Anterior cingulate cortex (tissue), 58 donors: ENCODE results near the gene TTC32.

Source experiments
- DNase-seq, 58 donors: peaks; one replicate each; lab custom pipeline; 2025; lab: John Stamatoyannopoulos, UW

TTC32 gene

DNA sequence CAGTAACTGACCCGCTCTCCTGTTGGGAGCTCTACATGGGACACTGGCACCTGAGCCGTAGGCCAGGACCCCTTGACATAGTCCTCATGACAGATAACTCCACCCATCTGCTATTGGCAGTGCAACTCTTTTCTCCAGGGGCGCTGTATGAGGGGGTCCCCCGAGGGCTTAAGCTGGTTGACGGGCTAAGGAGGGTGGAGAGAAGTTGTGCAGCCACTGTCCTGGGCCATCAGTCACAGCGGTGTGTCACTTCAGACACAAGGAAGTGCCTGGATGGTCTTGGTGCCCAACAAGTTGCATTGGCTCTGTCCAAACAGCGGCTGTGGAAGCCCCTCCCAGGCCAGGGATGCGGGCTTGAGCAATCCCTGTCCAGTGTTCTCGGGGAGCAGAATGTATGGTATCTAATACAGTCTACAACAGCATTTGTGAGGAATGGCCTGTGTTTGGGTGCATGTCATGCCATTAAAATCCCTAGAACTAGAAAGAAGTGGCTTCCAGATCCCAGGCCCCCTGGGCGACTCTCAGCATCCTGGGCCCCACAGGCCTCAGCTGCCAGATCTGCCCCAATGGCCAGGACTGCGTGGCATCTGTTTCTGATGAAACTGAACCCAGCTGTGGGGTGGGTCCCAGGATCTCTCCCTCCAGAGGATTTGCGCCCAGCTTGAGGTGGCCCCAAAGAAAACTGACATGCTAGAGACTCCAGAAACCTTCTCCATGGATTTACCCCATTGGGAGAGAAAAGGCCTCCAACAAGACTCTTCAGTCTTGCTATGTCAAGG lies 23.3 kb downstream of the TTC32 start:
- no peak for DNase-seq

DNA sequence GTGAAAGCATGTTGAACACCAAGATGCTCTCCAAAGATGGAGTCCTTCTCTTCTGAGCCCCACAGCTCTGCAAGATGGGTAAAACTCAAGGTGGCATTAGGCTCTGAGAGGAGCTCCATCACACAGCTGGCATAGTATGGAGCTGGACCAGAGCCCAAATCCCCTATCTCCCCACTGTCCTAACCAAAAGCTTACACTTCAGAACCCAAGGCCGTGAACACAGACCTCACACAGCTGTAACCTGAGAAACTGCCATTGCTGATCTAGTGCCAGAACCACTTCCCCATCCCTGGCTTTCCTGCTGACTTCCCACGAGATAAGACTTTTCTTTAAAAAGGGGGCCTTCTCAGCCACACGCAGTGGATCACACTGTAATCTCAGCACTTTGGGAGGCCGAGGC lies 25.0 kb downstream of the TTC32 start:
- no peak for DNase-seq

DNA sequence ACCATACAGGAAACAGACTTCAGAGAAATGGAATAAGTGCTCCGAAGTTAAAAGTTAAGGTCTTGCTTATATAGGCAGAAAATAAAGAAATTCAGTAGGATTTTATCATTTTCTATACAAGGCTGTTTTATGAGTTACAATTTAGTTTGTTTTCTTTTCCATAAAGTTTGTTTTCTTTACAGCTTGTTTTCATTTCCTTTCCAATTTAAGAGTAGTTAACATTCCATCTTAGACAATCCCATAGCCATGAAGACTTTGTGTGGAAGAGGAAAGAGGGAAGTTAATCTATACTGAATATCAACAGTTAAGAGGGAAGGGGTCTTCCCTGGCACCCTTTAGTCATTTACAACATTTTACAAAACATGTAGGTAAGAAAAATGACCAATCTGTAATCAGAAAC lies 26.5 kb downstream of the TTC32 start:
- DNase-seq, result no peak

DNA sequence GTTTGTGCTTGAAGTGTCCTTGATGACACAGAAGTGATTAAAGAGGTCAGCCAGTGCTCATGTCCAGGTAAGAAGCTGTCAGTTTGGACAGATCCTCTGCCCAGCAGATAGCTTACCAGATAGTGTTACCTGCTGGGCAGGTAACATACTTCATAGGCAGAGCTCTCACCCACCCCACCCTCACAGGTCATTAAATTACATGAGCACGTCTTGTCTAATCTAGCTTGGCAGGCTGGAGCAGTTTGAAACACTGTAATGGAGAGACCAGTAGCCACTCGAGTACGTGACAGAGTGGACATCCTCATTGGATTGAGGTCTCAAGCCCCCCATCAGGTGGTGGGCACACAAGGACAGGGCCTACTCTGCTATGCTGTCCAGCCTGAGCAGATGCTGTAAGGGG lies 27.1 kb downstream of the TTC32 start:
- DNase-seq, result no peak

DNA sequence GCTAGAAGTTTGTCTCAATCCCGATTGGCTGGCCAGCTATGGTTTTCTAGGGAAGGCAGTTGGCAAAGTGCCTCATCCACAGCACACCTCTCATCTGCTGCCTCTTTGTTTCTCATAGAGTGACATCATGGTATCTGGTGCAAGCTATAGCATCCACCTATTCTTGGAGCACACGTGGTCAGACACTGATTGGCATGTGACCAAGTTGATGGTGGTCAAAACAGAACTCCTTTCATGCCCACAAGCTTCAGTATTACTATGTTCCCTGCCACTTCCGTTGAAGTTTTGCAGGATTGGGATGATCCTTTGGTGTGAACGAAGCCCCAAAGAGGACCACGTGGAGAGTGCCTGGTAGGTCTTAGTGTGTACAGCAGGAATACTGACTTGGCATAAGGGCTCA lies 28.8 kb downstream of the TTC32 start:
- no peak for DNase-seq

DNA sequence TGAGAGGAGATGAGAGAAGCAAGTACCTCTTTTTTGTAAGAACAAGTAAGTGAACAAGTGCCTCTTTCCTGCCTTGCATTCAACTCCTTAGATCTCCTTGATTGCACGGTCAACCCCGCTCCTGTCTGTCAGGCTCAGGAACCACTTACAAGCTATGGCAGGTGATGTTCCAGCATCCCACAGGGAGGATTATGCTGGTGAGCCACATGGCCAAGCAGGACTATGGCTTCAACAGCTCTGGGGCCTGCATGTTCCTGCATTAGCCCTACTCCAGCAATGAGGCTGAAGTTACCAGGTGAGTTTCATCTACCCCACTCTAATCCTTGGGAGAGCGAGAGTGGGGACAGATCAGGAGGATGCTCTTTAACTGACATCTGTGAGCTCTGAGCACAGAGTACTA lies 29.5 kb downstream of the TTC32 start:
- no peak for DNase-seq

DNA sequence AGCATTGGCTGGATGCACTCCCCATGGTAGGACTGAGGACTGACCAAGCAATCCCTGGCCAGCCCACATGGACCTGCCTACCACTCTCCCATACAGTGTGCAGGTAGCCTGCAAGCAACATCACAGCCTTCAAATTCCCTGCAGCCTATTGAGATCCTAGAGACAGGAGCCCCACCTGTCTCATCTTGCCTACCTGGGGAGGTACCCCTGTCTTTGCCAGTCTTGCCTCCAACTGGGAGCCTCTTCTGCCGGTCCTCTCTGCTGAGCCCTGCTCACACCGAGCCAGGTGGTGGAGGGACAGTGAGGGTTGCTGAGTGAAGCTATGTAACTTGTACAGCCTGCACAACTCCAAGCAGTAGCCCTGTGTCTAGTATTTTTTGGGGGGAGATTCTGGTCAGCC lies 29.9 kb downstream of the TTC32 start:
- no peak for DNase-seq

DNA sequence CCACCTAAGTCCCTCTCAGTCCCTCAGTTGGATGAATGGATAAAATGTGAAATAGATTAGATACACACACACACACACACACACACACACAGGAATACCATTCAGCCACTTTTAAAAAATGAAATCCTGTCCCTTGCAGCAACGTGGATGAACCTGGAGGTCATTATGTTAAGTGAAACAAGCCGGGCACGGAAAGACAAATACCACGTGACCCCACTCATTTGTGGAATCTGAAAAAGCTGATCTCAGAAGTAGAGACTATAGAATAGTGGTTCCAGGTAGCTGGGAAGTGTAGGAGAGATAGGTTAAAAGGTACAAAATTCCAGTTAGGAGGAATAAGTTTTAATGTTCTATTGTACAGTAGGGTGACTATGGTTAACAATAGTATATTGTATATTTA lies 31.0 kb downstream of the TTC32 start:
- no peak for DNase-seq

DNA sequence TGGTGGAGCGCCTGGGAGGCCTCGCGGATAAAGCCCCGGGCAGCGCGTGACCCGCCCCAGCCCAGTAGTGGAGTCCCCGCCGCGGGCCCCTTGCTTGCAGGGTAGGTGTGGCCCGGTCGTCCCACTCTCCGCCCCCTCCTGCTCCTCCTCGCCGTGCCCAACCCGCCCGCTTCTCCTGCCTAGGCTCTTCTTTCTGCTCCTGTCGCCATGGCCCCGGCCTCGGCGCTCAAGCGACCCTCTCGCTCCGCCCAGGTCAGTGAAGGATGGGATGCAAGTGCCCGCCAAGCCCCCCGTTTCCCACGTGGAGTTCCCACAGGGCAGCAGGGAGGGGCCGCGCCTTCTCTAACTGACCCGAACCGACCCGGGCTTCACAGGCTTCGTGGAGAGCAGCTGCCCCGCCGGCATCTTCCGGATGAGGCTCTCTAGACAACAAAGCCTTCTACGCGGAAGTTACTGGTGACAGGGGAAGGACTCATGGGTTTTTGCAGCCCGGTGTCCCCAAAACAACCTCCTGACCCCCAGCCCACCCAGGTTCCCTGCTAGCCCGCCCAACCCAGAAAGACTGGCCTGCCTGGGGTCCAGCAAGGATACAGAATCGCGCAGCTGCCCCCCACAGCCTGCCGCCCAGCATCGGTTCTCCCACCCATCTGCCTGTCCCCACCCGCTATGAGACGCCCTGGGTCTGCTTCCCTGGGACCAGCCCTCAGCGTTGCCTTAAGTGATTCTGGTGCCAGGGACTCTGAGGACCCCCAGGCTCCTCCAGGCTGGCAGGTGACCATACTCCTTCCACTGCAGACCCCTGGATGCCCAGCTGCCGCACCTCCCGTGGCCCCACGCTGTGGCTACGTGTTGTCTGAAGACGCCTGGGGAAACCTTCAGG lies 32.8 kb downstream of the TTC32 start:
- peak in 2 of 58 donors; percentile 6 to 13 for DNase-seq

DNA sequence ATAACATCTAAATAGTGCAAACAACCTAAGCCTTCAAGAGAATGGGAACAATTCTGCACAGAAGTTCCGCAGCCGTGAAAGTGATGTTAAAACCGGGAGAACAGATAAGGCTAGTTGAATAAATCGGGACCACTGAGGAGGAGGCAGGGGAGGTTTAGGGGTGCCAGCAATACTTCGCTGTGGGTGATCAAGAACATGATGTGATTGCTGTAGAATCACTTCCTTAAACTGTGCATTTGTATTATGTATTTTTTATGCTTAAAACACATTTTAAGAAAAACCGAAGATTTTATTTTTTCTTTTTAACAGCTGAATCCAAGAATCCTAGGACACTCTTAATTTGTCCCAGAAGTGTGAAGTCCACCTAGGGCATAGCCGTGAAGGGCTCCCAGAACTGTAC lies 33.6 kb downstream of the TTC32 start:
- DNase-seq, result no peak

DNA sequence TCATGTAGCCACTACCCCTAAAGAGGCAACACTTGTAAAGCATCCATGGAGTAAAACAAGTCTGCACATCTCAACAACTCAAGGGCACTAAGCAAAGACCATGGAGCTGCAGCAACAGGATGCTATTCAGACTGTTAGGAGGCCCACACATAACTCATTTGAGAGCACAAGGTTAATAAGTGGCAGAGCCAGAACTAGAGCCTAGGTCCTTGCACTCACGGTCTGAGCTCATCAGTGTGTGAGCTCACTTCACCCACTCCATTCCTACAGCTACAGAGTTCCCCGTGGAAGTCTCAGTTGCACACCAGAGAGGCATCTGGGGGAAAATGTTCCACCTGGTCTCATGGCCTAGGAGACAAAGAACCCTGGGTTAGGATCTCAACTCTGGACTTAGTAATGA lies 35.0 kb downstream of the TTC32 start:
- DNase-seq, result no peak

DNA sequence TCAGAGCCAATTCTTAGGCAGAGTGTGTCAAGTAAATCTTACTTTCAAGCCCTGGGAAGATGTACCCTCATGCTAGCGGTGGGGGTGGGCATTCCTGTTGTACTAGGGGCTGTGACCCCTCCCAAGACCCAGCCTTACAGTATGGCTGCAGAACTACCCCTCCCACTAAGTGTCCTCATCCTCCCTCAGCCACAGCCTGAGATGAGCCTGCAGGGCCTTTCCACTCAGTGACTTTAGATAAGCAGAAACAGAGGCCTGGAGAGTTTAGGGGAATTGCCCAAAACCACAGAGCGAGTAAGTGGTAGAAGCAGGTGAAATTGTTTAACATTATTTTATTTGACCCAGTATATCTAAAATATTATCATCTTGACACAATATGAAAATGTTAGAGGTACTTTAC lies 36.6 kb downstream of the TTC32 start:
- no peak for DNase-seq

DNA sequence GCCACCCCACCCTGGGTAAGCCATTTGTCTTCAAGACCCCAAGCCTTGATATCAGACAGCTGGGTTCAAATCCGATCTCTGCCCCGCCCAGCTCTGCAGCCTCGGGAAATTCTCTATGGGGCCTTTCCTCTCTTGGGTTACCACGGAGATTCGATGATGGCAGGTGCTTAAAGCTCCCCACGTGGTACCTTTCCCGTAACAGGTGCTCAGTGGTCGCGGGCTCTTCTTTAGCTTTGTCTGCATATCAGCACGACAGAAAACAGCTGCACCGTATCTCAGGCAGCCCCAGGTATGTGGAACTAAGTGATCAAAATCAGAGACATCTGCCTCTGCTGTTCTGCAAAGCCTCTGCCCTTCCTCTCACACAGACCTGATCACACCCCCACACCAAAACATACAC lies 37.4 kb downstream of the TTC32 start:
- no peak for DNase-seq

DNA sequence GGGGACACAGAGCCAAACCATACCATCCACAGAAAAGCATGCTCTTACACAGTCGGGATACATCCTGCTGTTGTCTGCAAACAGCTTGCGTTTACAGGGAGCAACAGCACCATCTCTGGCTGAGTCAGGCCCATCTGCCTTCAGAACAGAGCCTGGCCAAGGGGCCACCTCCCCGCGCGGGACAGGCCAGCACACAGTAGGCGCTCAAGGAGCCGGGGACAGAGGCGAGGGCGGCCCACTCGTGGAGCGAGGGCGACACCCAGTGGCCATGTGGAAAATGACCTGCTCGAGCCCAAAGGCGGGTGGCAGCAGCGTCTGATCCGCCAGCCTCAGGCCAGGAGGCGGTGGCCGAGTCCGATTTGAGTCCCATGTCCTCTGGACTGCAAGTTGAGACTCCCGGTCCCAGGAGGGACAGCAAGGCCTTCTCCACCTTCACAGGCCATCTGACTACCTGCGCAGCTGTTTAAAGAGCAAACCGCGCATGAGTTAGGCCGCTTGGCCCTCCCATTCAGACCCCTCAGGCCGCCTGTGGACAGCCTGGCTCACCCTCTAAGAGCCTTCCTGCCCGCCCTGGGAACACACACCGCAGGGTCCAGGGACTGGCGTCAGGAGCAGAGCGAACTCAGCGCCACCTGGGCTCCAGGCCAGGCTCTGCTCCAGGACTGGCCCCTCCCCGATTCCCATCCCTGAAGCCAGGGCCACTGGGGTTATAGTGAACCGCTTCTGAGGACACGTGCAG lies 38.3 kb downstream of the TTC32 start:
- DNase-seq, result peak in 55 of 58 donors; percentile 7 to 82 (median 44)

DNA sequence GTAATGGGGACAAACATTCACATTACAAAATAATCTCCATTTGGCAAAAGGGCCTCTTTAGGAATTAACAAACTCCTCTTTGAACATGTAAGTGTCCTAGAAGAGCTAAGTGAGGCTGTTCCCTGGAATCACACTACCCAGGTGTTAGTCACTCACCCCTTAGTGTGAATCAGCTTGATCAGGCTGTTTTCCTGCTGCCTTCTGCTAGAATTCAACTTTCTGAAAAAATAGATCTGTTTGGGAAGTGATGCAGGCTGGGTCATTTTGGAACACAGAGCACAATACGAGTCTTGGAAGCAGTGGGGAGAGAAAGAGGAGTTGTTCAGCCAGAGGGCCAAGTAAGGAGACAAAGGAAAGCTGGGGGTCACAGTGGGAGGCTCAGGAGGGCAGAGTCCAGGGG lies 40.0 kb downstream of the TTC32 start:
- DNase-seq, result peak in 2 of 58 donors; percentile 15 to 25

DNA sequence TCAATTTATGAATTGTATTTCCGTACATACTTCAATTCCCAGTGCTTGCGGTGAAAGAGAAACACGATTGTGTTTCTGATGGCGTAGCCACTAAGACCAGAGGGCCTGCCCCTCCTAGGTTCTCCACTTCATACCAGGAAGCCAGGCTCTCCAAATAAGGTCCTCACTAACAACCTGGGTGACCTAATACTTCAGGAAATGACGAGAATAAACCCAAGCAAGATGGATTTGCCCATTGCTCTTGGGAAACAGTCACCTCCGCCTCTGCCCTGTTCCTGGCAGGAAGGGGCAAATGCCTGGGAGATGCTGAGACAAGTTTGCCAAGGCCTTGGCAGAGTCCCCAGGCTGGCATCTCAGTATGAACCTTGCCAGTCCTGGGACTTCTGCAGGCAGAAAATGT lies 41.8 kb downstream of the TTC32 start:
- peak in 3 of 58 donors; percentile 7 to 52 (median 16) for DNase-seq

DNA sequence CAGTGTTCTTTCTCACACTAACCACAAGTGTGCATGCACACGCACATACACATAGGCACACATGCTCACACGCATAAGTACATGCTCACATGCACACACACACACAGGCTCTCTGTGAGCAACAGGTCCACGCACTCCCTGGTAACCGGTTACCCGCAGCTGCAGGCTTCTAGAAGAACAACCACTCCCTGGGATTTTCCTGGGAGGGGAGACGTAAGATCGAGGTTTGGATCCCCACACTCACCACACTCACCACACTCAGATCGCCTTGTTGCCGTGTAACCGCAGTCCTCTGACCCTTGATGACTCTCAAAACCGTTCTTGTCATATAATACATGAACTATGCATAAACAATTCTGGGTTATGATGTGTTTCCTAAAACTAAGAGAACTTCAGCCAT lies 42.2 kb downstream of the TTC32 start:
- DNase-seq, result no peak

DNA sequence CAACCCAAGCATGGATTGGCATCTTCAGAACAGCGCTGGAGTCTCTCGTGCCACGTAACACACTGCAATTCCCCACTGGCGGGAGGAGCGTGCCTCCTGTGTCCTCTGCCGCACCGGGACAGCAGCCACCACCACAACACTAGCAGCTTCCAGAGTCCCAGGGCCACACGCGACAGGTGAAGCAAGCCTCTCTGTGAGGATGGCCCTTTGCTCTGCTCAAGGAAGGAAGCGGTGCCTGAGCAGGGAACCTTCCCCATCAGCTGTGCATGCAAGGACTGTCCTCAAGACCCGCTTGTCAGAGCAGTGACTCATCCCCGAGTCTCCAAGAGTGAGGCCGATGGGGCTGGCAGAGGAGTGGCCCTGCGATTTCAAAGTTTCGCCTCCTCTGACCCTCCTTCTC lies 44.0 kb downstream of the TTC32 start:
- no peak for DNase-seq

DNA sequence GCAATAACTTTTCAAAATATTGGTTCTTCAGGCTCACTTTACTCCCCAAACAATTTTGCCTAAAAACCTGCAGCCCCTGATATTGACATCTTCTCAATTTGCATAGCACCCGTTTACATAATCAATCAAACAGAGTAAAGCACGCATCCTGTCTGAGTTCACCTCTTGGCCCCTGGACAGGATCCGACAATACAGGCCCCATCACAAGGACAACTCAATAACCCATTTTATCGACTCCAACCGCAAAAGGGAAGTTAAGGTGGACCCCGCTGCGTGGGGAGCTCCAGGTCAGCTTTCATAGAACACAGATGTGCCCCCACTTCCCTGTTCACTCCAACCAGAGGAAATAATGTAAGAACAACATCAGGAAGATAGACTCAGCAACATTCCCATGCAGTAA lies 44.7 kb downstream of the TTC32 start:
- DNase-seq, result no peak

DNA sequence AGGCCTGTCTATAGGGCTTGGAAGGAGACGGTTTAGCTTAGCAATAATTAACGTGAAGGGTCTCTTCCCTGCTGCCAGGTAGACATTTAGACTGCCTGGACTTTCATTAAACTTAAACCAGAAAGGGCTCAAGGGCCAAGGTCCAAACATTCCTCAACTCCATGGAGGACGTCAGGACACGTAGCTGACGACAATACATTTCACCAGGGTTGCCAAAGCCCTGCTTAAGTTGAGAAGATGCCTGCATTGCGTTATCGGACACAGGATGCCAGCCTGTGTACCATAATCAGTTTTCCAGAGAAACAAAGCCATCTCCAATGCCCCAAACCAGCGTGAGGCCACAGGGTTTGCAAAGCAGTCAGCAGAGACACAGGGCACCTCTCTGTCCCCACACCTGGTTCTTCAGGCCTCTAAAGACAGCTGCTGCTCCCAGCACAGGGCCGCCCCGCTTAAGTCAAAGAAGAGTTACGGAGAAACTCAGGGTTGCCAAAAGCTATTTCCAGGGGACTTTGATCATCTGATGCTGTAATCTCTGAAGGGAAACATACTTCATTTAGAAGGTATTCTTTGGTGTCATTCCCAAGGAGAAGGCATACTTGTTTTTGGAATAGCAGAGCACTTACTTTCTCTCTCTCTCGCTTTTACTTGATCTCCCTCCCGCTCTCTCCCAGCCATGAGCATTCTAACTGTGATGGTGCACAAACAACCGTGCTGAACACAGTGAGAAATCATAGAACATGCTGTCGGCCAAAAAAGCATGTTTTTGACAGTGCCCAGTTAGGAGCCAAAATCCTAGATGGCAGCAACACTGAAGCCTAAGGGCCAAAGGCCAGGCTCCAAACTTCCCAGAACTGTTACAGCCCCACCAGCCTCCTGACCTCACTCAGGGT lies 46.0 kb downstream of the TTC32 start:
- no peak for DNase-seq
